Activated CD4-positive, alpha-beta memory T cell treated with anti-CD3 and anti-CD28 coated beads for 36 hours (primary cell): ENCODE data around the gene ACTL10. TPM values are rescaled to one million over a fixed set of nuclear protein-coding genes. Genes with fewer than 3 reads are reported as not detected.
A peak's percentile ranks its signal among the peaks of the same experiment; 100 is the strongest.

Experiments used
- CTCF ChIA-PET: fragments of 350-600 bp; sonication (Branson Sonifier 250); formaldehyde crosslinking; loops from one replicate; lab custom pipeline; 2021; ENCODE audit warnings: antibody characterized with exemption, inconsistent platforms; lab: Charles Lee
- POLR2A ChIA-PET: fragments of 350-600 bp; sonication (Branson Sonifier 250); formaldehyde crosslinking; loops from one replicate; lab custom pipeline; 2021; ENCODE audit warnings: antibody characterized with exemption; lab: Charles Lee
- DNase-seq: peaks from one replicate; pipeline ENCODE4 v3.0.0-alpha.2; 2020
- H3K27ac Mint-ChIP-seq: one replicate; pipeline ENCODE4 v1.8.0; 2021; ENCODE audit warnings: mixed read lengths
- H3K27me3 Mint-ChIP-seq: one replicate; pipeline ENCODE4 v1.8.0; 2021; ENCODE audit warnings: mixed read lengths
- H3K36me3 Mint-ChIP-seq: one replicate; pipeline ENCODE4 v1.8.0; 2021; ENCODE audit warnings: mixed read lengths
- H3K4me1 Mint-ChIP-seq: one replicate; pipeline ENCODE4 v1.8.0; 2021; ENCODE audit warnings: low read depth, mixed read lengths
- H3K4me3 Mint-ChIP-seq: one replicate; pipeline ENCODE4 v1.8.0; 2021; ENCODE audit warnings: mild to moderate bottlenecking, mixed read lengths
- H3K9me3 Mint-ChIP-seq: one replicate; pipeline ENCODE4 v1.8.0; 2021; ENCODE audit warnings: mixed read lengths
- intact Hi-C: fragments of 100-400 bp; cut with micrococcal nuclease; formaldehyde crosslinking; loops from one replicate; pipeline ENCODE4 v1.15.1; 2023
- total RNA-seq, 2 experiments: library from RNA; stranded (reverse); gene quantifications; one replicate each; pipeline ENCODE4 v1.2.3, GENCODE V29; 2021

ACTL10 gene
- total RNA-seq, 2 experiments from 2014 or later = 1.8 to 2.3 TPM

DNA sequence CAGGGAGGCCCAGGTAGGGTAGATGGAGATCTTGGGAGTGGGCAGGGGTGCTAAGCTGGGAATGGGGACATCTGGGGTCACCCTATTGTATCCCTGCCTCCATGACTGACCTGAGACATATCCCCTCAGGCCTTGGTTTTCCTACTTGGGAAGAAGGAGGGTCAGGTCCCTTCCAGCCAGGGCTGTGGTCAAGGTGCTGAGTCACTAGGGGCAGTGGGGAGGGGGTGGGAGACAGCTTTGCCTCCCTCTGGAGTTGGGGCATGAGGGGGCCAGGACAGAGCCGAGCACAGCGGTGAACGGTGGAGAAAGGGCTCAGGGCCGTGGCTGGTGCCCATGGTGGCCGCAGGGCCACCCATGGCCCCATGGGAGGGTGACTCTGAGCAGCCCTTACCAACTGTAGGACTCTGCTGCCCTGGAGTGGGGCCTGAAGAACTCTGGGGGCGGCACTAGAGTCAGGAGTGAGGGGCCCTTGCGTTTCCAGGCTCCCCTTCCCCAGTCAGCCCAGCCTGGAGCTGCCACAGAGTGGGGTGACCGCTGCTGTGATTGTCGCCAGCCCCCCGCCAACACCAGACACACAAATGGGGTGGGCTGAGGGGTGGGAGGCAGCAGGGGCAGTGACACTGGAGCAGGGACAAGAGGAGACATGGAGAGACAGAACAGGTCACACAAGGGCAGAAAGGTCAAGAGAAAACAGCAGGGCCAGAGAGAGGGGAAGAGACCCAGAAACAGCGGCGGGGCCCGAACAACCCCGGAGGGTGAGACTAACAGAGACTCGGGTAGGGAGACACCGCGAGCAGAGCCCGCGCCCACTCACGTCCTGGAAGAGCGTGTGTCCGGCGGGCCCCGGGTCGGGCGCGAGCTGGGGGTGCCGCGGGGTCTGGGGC is 6.9 kb downstream of the ACTL10 start:
- DNase-seq = no peak
- no peaks in the 10 kb centered on the region for H3K27me3 Mint-ChIP-seq
- POLR2A ChIA-PET = interaction anchor here (1.3 to 1.7 kb wide), 2 partner anchors 11 to 12 kb away, joined by 3 to 5 read pairs; no protein-coding TSS in a partner anchor
- H3K4me1 Mint-ChIP-seq = peaks cover 34% of the 10 kb centered on the region
- peaks cover 23% of the 10 kb centered on the region for H3K36me3 Mint-ChIP-seq
- intact Hi-C loops = no loop called here
- H3K27ac Mint-ChIP-seq = peak overlapping the region; percentile 49
- no peaks in the 10 kb centered on the region for H3K9me3 Mint-ChIP-seq
- peak overlapping the region; percentile 76 for H3K4me3 Mint-ChIP-seq
- CTCF ChIA-PET = interaction anchor here (2.4 kb wide), 1 partner anchor 7 kb away, joined by 9 read pairs; the partner anchor contains the start of gene ACTL10

DNA sequence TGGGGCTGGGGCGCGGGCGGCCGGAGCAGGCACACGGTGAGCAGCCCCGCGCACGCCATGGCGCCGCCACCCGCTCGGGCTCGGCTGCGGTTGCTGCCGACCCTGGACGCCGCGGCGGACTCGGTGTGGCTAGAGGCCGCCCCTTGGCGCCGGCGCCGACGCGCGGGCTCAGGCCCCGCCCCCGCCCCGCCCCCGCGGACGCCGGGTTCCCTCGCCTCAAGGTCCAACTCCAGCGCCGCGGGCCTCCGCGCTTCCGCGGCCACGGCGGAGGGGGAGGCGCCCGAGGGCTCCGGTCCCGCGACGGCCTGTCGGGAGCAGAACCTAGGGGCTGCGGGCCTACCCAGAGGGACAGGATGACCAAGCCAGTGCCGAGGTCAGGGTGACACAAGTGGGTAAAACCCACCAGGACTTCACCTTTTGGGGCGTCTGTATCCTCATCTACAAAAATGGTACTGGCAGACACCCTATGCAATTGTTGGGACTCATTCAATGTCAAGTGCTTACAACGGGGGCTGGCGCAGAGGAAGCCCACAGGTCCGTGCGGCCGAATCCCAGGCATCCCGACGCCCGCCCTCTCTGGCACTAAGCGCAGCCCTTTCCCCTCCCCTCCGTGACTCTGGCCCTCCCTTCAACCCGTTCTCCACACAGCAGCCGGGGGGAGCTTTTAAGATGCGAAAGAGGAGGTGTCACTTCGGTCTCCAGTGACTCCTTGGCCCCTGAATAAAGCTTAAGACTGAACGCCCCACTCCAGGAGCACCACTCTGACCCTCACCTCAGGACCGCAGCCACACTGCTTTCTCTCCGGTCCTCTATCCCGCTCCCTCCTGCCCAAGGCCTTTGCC is 7.8 kb downstream of the ACTL10 start, which contains the start of gene NECAB3:
TSS of gene NECAB3 (minus strand) at position 135 of the 842 bp plus-strand sequence. CDS start at position 59, 76 bp downstream.
- Mint-ChIP-seq H3K4me3 (peak within 1 kb of the TSS; percentile 76), H3K4me1 (peaks cover 39% of the 10 kb centered on the region), H3K27me3 (no peaks in the 10 kb centered on the region), H3K27ac (peak within 1 kb of the TSS; percentile 49), H3K36me3 (peaks cover 31% of the 10 kb centered on the region), H3K9me3 (no peaks in the 10 kb centered on the region)
- POLR2A ChIA-PET = interaction anchor here (1.7 kb wide), 1 partner anchor 11 kb away, joined by 5 read pairs; no protein-coding TSS in a partner anchor
- intact Hi-C loops = no loop called here
- DNase-seq = peak; percentile 73
- CTCF ChIA-PET = interaction anchor here (2.4 kb wide), 1 partner anchor 8 kb away, joined by 9 read pairs; the partner anchor contains the start of gene ACTL10

DNA sequence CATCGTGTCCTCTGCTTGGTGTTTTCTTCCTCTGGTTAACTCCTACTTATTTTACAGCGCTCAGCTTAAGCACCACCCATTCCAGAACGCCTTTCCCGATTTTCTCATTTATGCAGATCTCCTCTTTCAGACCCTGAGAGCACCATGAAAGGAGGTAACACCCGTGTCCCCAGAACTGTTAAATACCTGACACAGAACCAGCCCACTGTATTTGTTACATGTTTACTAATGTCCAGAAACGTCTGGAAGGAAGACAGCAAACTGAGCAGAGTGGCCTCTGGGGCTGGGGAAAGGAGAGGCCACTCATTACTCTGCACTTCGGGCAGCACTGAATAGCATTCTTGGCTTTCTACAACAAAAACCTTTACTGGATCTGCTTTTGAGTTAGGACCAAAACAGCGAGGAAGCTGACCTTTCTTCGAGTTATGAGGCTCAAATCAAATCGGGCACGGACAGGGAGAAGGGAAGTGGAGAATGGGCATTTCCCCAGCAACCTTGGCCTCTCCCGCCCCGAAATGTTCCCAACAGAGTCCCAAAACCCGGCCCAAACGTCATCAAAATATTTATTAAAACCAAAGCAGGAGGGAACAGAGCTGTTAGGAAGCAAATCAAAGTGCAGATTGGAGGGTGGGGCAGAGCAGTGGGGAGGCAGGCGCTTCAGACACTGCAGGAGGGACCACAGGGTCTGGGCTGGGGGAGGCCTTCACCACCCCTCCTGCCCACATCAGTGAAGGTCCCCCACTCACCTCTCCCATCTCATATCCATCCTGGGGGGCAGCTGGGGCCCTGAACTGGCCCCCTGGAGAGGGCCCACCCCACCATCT is 8.6 kb downstream of the ACTL10 start:
- H3K4me3 Mint-ChIP-seq = peak overlapping the region; percentile 53
- H3K9me3 Mint-ChIP-seq = no peaks in the 10 kb centered on the region
- POLR2A ChIA-PET = interaction anchor here (1.7 kb wide), 1 partner anchor 10 kb away, joined by 5 read pairs; no protein-coding TSS in a partner anchor
- intact Hi-C loops = no loop called here
- H3K4me1 Mint-ChIP-seq = peaks cover 48% of the 10 kb centered on the region
- no peaks in the 10 kb centered on the region for H3K27me3 Mint-ChIP-seq
- H3K27ac Mint-ChIP-seq = no peak overlapping the region
- H3K36me3 Mint-ChIP-seq = peaks cover 33% of the 10 kb centered on the region
- CTCF ChIA-PET = interaction anchor here (2.4 kb wide), 1 partner anchor 9 kb away, joined by 9 read pairs; the partner anchor contains the start of gene ACTL10
- DNase-seq = no peak

DNA sequence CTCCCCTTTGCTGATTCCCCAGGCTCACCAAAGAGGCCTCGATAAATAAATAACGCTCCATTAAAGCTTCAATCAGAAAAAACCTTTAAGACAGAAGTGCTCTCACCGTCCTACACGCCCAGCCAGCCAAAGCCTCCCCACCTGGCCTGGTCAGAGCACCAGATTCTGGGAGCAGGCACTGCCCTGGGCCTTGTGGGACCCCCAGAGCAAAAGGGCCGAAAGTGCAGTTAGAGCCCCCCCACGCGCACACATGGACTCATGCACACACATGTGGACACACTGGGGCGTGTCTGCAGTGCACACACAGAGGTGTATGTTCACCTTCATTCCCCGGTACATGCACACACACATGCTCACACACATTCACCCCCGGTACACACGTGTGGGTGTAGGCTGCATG is 9.4 kb downstream of the ACTL10 start:
- Mint-ChIP-seq H3K9me3 (no peaks in the 10 kb centered on the region), H3K4me3 (no peak overlapping the region), H3K36me3 (peaks cover 35% of the 10 kb centered on the region), H3K27ac (no peak overlapping the region), H3K4me1 (peaks cover 56% of the 10 kb centered on the region), H3K27me3 (no peaks in the 10 kb centered on the region)
- intact Hi-C loops = no loop called here
- ChIA-PET POLR2A (no interaction called here), CTCF (interaction anchor here (2.4 kb wide), 1 partner anchor 10 kb away, joined by 9 read pairs; the partner anchor contains the start of gene ACTL10)
- DNase-seq = no peak

DNA sequence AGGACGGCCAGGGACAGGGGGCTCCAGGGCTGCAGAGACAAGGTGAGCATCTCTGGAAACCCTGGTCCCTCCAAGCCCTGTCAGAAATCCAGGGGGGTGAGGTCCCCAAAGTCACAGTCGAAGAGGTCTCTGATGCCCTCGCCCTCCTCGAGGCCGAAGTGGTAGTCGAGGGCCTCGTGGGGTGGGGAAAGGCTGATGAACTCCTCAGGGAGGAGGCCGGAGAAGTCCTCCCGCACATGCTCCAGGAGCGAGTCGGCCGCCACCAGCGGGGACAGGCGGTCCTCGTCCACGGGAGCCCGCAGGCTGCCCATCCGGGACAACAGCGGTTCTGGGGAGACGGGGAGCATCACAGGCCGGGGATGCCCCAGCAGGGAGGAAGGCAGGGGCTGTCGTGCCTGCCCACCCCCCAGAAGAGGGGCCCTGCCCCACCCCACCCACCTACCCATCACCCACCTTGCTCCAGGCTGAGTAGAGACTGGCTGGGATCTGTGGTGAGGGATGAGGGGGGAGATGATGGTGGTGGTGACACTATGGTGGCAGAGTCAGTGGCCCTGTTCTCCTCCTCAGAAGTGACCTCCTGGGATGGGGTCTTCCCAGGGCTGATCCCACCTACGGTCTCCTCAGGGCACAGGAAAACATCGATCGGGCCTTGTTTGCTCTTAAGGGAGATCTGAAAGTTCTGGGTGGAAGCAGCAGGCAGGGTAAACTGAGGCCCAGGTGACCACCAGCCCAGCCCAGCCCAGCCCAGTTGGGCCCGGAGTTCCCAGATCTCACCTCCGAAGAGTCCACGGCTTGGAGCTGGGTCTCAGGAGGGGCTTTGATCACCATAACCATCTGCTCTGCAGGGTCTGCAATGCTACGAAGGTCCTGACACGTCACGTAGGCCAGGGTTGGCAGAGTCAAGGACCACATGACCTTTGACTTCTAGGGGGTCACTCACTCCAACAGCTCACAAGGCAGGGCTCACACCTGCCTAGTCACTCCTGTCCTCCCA is 10.2 kb downstream of the ACTL10 start:
- Mint-ChIP-seq H3K27me3 (no peaks in the 10 kb centered on the region), H3K27ac (no peak overlapping the region), H3K4me1 (peaks cover 63% of the 10 kb centered on the region), H3K36me3 (peaks cover 35% of the 10 kb centered on the region), H3K4me3 (no peak overlapping the region), H3K9me3 (no peaks in the 10 kb centered on the region)
- ChIA-PET POLR2A (interaction anchor here (0.7 kb wide), 1 partner anchor 10 kb away, joined by 3 read pairs; no protein-coding TSS in a partner anchor), CTCF (no interaction called here)
- intact Hi-C loops = no loop called here
- DNase-seq = no peak

DNA sequence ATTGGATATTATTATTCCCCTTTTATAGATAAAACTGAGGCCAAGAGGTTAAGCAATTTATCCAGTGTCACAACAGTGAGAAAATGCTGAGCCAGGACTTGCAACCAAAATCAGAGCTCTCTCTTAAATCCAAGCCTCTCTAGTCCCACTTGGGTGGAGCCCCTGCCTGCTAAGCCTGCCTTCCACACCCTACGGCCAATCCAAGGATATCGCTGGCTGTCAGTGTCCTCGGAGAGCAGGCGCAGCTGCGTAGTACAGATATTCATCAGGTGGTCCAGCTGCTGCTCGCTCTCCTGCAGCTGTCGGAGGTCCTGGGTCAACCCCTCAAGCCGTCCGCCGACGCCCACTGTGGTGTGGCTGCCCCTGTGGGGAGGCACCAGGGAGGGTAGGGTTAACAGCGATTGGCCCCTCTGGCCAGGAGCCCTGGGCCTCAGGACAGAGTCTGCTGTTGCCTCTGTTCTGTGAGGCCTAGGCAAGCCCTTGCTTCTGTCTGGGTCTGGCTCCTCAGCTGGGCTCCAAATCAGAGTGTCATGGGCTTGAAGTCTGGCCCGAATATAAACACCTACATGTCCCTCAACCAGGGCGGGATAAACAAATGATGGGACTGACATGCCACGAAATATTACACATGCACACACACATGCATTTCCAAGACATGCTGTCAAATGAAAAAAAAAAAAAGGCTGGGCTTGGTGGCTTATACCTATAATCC is 11.4 kb downstream of the ACTL10 start:
- POLR2A ChIA-PET = interaction anchor here (0.7 to 1.8 kb wide), 3 partner anchors 11 to 54 kb away, joined by 3 to 6 read pairs (median 3); partner anchors contain the start of genes ACTL10 and ZNF341
- Mint-ChIP-seq H3K4me1 (peaks cover 67% of the 10 kb centered on the region), H3K36me3 (peaks cover 39% of the 10 kb centered on the region), H3K4me3 (no peak overlapping the region), H3K9me3 (no peaks in the 10 kb centered on the region), H3K27ac (peak overlapping the region; percentile 43), H3K27me3 (no peaks in the 10 kb centered on the region)
- CTCF ChIA-PET = interaction anchor here (1.9 to 3.8 kb wide), 2 partner anchors 11 to 14 kb away, joined by 6 to 42 read pairs; partner anchors contain the start of gene ACTL10
- intact Hi-C loops = no loop called here
- DNase-seq = no peak

DNA sequence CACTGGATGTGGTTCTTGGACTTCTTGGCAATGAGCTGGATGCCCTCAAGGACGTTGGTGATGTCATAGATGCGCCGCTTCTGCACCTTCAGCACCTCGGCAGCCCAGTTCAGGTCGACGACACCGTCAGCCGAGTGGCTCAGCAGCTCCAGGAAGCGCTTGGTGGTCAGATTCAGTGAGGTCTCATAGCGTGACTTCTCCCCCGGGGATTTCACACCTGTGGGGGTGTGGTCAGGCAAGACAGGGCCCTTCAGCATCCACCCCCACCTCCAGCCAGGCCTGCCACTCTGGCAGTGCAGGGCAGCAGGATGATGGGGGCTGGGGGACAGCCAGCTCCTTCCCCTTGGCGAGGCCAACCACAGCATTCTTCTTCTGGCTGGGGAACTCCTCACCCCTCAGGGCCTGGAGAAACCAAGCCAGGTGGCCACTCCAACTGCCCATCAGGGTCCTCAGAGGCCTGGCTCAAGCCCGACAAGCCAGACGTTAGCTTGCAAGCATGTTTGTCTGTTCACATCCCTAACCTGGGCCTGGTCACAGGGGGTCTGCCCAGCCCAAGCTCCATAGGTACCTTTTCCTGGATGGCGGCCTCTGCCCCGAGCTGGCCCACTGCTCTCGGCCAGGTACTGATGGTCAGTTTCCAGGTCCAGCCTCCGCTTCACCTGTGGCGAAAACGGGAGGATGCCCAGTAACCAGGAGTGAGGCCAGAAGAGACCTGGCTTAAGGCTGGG is 13.2 kb downstream of the ACTL10 start:
- CTCF ChIA-PET = interaction anchor here (0.6 to 3.8 kb wide), 5 partner anchors 8 to 237 kb away, joined by 3 to 42 read pairs (median 3); partner anchors contain the start of genes ACTL10 and SNTA1
- Mint-ChIP-seq H3K36me3 (peaks cover 43% of the 10 kb centered on the region), H3K4me3 (no peak overlapping the region)

DNA sequence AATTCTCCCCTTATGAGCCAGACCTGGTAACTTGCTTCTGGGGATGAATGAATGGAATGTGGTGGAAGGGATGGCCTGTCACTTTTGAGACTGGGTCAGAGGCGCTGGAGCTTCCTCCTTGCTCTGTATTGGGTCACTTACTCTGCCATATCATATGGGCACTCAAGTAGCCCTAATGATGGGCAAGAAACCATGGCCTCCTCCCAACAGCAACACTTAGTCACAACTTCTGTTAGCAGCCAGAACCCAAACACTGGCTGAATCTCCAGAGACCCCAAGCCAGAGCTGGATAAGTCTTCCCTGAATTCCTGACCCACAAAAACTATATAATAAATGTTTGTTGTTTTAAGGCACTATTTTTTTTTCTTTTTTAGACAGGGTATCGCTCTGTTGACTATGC is 13.9 kb downstream of the ACTL10 start:
- DNase-seq = no peak
- no peaks in the 10 kb centered on the region for H3K9me3 Mint-ChIP-seq
- H3K36me3 Mint-ChIP-seq = peaks cover 48% of the 10 kb centered on the region
- no peak overlapping the region for H3K4me3 Mint-ChIP-seq
- H3K4me1 Mint-ChIP-seq = peaks cover 69% of the 10 kb centered on the region
- intact Hi-C loops = no loop called here
- H3K27me3 Mint-ChIP-seq = no peaks in the 10 kb centered on the region
- ChIA-PET POLR2A (interaction anchor here (1.0 to 2.1 kb wide), 6 partner anchors 12 to 76 kb away, joined by 3 to 9 read pairs (median 4); partner anchors contain the start of gene ACTL10), CTCF (interaction anchor here (1.0 to 3.8 kb wide), 2 partner anchors 13 to 237 kb away, joined by 3 to 42 read pairs; partner anchors contain the start of genes ACTL10 and SNTA1)
- H3K27ac Mint-ChIP-seq = peak overlapping the region; percentile 46

More for the DNA sequence above, 13.2 kb downstream of the ACTL10 start:
- intact Hi-C loops = no loop called here
- peak; percentile 79 for DNase-seq
- POLR2A ChIA-PET = interaction anchor here (0.6 to 2.1 kb wide), 8 partner anchors 12 to 190 kb away, joined by 3 to 12 read pairs (median 4); partner anchors contain the start of genes ACTL10, CBFA2T2, PXMP4 and ZNF341
- Mint-ChIP-seq H3K27me3 (no peaks in the 10 kb centered on the region), H3K27ac (peak overlapping the region; percentile 80), H3K4me1 (peaks cover 69% of the 10 kb centered on the region), H3K9me3 (no peaks in the 10 kb centered on the region)

DNA sequence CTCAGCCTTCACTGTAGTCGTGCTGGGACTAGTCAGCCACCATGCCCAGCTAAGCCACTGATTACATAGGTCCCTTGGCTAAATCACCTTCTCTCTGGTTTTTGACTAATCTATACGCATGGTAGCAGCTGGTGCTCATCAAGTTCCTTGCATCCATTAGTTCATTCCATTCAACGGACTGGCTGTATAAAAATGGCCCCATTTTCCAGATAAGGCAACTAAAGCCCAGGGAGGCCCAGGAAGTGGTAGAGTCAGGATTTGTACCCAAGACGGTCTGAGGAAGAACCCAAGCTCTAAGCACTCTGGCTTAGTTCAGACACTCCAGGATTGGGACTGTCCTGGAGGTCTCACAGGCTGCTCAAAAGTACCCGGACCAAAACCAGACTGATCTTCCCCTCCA is 14.5 kb downstream of the ACTL10 start:
- peaks cover 68% of the 10 kb centered on the region for H3K4me1 Mint-ChIP-seq

More for the DNA sequence above, 14.5 kb downstream of the ACTL10 start:
- POLR2A ChIA-PET = interaction anchor here (1.0 to 1.3 kb wide), 5 partner anchors 13 to 76 kb away, joined by 3 to 6 read pairs (median 4); partner anchors contain the start of gene ACTL10
- Mint-ChIP-seq H3K36me3 (peaks cover 45% of the 10 kb centered on the region), H3K27me3 (no peaks in the 10 kb centered on the region), H3K27ac (peak overlapping the region; percentile 62), H3K4me3 (peak overlapping the region; percentile 14), H3K9me3 (no peaks in the 10 kb centered on the region)
- DNase-seq = no peak
- intact Hi-C loops = no loop called here
- CTCF ChIA-PET = interaction anchor here (3.8 kb wide), 1 partner anchor 14 kb away, joined by 42 read pairs; the partner anchor contains the start of gene ACTL10
